NCI-H2227 (cell line): ENCODE results near the gene RAB11FIP2.

Experiments
- DNase-seq: peaks from one replicate; lab custom pipeline; 2025; ENCODE audit not compliant: unreplicated experiment; lab: John Stamatoyannopoulos, UW

Gene RAB11FIP2

GRCh38 chr10:118034791-118035261 lies 11.9 kb downstream of the RAB11FIP2 start:
- no peak for DNase-seq

- no peak for DNase-seq
These were observed 12.8 kb downstream of the RAB11FIP2 start for GRCh38 chr10:118033905-118034304.

- DNase-seq = no peak
These were observed 14.2 kb downstream of the RAB11FIP2 start for GRCh38 chr10:118032564-118032963.

- no peak for DNase-seq
These were observed 15.2 kb downstream of the RAB11FIP2 start for GRCh38 chr10:118031351-118032075.

GRCh38 chr10:118028619-118029018 lies 18.1 kb downstream of the RAB11FIP2 start:
- DNase-seq = no peak

- no peak for DNase-seq
These were observed 19.3 kb downstream of the RAB11FIP2 start for GRCh38 chr10:118027397-118027796.

GRCh38 chr10:118026936-118027335 lies 19.8 kb downstream of the RAB11FIP2 start:
- no peak for DNase-seq

GRCh38 chr10:118020365-118020764 lies 26.4 kb downstream of the RAB11FIP2 start:
- DNase-seq = no peak

- DNase-seq = no peak
These were observed 28.9 kb downstream of the RAB11FIP2 start for GRCh38 chr10:118017850-118018249.

GRCh38 chr10:118017071-118017740 lies 29.5 kb downstream of the RAB11FIP2 start:
- DNase-seq = no peak

GRCh38 chr10:118012952-118013525 lies 33.7 kb downstream of the RAB11FIP2 start:
- DNase-seq = no peak

GRCh38 chr10:118007773-118008172 lies 39.0 kb downstream of the RAB11FIP2 start:
- DNase-seq = no peak

- DNase-seq = no peak
These were observed 43.6 kb downstream of the RAB11FIP2 start for GRCh38 chr10:118003126-118003525.

- DNase-seq = no peak
These were observed 44.2 kb downstream of the RAB11FIP2 start for GRCh38 chr10:118002581-118002980.

GRCh38 chr10:117997673-117998072 lies 49.1 kb downstream of the RAB11FIP2 start:
- no peak for DNase-seq

- DNase-seq = peak; percentile 2
These were observed 50.0 kb downstream of the RAB11FIP2 start for GRCh38 chr10:117996709-117997108.

GRCh38 chr10:117994771-117995170 lies 52.0 kb downstream of the RAB11FIP2 start:
- DNase-seq = no peak

GRCh38 chr10:117993166-117993565 lies 53.6 kb downstream of the RAB11FIP2 start:
- no peak for DNase-seq

GRCh38 chr10:117991701-117992100 lies 55.0 kb downstream of the RAB11FIP2 start:
- DNase-seq = no peak

- no peak for DNase-seq
These were observed 56.8 kb downstream of the RAB11FIP2 start for GRCh38 chr10:117989962-117990361.

GRCh38 chr10:117988814-117989213 lies 57.9 kb downstream of the RAB11FIP2 start:
- no peak for DNase-seq
